WI38 (cell line): ENCODE data around the gene BTBD3.

ENCODE experiments used
- H3K4me3 ChIP-seq: 2 replicates; pipeline ENCODE4 v1.5.1; 2011; ENCODE audit warnings: low read depth, mild to moderate bottlenecking, control low read depth, low read length
- CTCF ChIP-seq: IDR thresholded peaks from 2 replicates; pipeline ENCODE4 v1.5.1; 2012; ENCODE audit warnings: low read depth, mild to moderate bottlenecking, control low read depth, low read length

BTBD3 gene

DNA sequence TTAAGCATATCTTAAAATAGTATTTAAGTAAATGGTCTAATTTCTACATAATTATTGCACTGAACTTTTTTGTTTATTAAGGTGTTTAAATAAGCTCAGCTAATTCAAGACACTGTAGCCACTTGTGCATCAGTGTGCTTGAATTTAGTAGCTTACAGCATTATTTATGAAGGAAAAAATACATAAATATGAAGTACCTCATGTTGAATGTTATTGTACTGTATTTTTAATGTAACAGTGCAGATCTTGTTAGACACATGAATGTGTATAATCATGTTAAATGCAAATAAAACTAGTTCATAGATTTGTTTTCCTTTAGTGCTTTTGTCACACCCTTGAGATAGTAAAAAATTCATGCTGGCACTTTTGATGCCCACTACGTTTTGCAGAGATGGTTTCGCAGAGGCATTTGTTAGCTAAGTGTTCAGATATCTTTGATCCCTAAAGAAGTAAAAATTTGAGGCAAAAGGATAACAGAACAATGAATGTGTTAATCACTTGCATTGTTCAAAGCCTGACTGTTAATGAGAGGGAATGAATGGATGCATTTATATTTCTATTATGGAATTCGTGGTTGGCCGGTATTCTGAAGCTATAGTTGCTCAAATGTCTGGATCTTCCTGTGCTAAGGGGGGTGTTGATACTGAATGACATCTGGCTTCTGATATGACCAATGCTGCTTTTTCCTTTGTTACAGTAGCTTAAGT, 8.8 kb downstream of the BTBD3 start:
- no peak for TF ChIP-seq CTCF
- H3K4me3 ChIP-seq: no peak overlapping the region

DNA sequence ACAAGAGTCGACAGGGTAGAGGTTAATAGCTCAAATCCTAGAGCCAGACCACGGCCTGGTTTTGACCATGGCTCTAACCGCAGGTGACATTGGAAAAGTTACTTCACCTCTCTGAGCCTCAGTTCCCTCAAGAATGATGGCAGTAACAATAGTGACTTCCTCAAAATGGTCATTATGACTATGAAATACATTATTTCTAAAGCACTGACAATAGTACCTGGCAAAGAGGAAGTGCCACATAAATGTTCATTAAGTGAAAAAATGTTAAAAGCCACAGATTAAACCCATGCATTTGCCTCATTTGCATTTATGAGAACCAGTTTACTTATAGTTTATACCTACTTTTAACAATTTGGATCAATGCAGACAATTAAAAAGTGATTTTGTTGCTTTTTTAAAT, 12.3 kb downstream of the BTBD3 start:
- no peak for TF ChIP-seq CTCF
- no peak overlapping the region for H3K4me3 ChIP-seq

GRCh38 chr20:11935212-11936154, 17.8 kb downstream of the BTBD3 start:
- TF ChIP-seq CTCF: no peak
- no peak overlapping the region for H3K4me3 ChIP-seq

- H3K4me3 ChIP-seq: no peak overlapping the region
- TF ChIP-seq CTCF: no peak
Measured at GRCh38 chr20:11936157-11936556, 18.5 kb downstream of the BTBD3 start.

DNA sequence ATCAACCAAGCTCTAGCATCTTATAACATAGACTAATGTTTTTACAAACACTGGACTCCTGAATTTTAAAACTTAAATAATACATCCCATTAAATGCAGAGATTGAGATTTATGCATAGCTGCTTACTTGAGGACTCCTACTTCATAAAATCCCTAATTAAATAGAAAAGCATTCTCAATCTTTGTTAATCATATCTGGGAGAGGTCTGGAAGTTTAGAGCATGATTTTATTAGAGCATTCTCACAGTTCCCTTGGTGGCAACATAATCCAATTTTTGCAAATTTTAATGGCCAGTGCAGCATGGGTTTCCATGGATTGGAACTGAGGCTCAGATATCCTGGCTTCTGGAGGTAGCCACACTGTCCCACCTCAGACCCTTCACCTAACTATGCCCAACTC, 19.5 kb downstream of the BTBD3 start:
- no peak for TF ChIP-seq CTCF
- H3K4me3 ChIP-seq: no peak overlapping the region

DNA sequence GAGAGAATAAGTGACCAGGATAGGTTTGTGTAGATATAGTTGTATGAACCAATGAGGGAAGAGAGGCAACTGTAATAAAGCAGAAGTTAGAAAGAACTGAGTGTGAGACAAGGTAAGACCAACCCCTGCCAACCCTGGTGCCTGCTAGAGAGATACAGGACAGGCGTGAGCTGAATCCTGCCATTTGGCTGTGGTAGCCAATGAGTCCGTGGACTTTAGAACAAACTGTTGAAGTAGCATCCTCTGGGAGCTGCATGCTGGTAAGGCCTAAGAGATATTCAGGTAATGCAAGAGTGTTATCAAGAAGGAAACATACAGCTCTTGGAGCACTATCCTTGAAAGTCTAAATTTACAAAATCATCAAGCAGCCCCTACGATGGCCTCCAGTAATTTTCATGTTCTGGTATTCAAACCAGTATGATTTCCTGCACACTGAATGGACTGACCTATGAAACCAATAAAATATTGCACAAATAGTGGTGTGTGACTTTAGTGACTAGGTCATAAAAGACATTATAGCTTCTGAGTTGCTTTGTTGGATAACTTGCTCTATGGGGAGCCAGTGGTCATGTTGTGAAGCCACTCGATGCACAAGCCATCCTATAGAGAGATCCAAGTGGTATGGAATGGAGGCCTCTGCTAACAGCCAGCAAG, 24.0 kb downstream of the BTBD3 start:
- TF ChIP-seq CTCF: no peak
- no peak overlapping the region for H3K4me3 ChIP-seq
